HEK293 (cell line): ENCODE data around the gene F5.
"Not testable (repeated sequence)": the region's sequence is repeated elsewhere in the genome, so short reads cannot be mapped to it uniquely, and the experiment has no call there.

Experiments
- CTCF ChIA-PET: fragments of 350-600 bp; formaldehyde crosslinking; extraction: SDS; loops from one replicate; lab custom pipeline; 2021; ENCODE audit warnings: antibody characterized with exemption; lab: Yijun Ruan, JAX
- POLR2A ChIA-PET: fragments of 300-600 bp; formaldehyde crosslinking; extraction: SDS; loops from one replicate; lab custom pipeline; 2020; ENCODE audit warnings: antibody characterized with exemption, inconsistent platforms; lab: Yijun Ruan, JAX
- H3K27ac ChIP-seq: fragments of 200-500 bp; sonication (Bioruptor generic); 2 replicates; pipeline ENCODE4 v1.5.1; 2014; ENCODE audit warnings: low read depth, low read length, control low read depth, inconsistent platforms; ENCODE audit errors: extremely low read depth
- H3K36me3 ChIP-seq, 2 experiments: fragments of 200-500 bp in 1 of 2; sonication (Bioruptor generic) in 1 of 2; 1 replicate in 1 of 2; 2 replicates in 1 of 2; pipeline ENCODE4 v1.5.1; 2014 to 2017; ENCODE audit warnings: inconsistent platforms in 2 of 2, low read length in 2 of 2; ENCODE audit not compliant: control insufficient read depth in 2 of 2, insufficient read depth in 1 of 2
- H3K4me1 ChIP-seq: fragments of 200-500 bp; sonication (Bioruptor generic); 2 replicates; pipeline ENCODE4 v1.5.1; 2014; ENCODE audit warnings: mild to moderate bottlenecking, low read length, inconsistent platforms; ENCODE audit not compliant: control insufficient read depth, insufficient read depth
- H3K4me3 ChIP-seq: 2 replicates; pipeline ENCODE4 v1.5.1; 2011; ENCODE audit warnings: low read depth, mild to moderate bottlenecking, control low read depth, low read length, moderate library complexity
- H3K9me3 ChIP-seq: fragments of 200-500 bp; sonication (Bioruptor generic); 2 replicates; pipeline ENCODE4 v1.5.1; 2014; ENCODE audit warnings: low read depth, low read length, inconsistent platforms; ENCODE audit not compliant: control insufficient read depth, insufficient read depth
- GLIS1 ChIP-seq: fragments of 450-650 bp; formaldehyde crosslinking; IDR thresholded peaks from 2 replicates; pipeline ENCODE4 v1.5.1; 2016; ENCODE audit warnings: missing biosample characterization, missing genetic modification characterization
- KLF16 ChIP-seq: fragments of 450-650 bp; formaldehyde crosslinking; IDR thresholded peaks from 2 replicates; pipeline ENCODE4 v1.5.1; 2017; ENCODE audit warnings: missing biosample characterization, missing genetic modification characterization
- SCRT2 ChIP-seq: fragments of 450-650 bp; formaldehyde crosslinking; IDR thresholded peaks from 2 replicates; pipeline ENCODE4 v1.5.1; 2016; ENCODE audit warnings: missing biosample characterization, missing genetic modification characterization
- SETDB1 ChIP-seq: IDR thresholded peaks from one replicate; pipeline ENCODE4 v1.6.1; 2017; ENCODE audit warnings: mild to moderate bottlenecking, low read length, moderate library complexity, mixed read lengths; ENCODE audit not compliant: insufficient read length
- YY2 ChIP-seq: fragments of 450-650 bp; formaldehyde crosslinking; IDR thresholded peaks from 2 replicates; pipeline ENCODE4 v1.5.1; 2016; ENCODE audit warnings: missing biosample characterization, missing genetic modification characterization
- ZNF138 ChIP-seq: fragments of 450-650 bp; formaldehyde crosslinking; IDR thresholded peaks from 2 replicates; pipeline ENCODE4 v1.5.1; 2016; ENCODE audit warnings: missing biosample characterization, missing genetic modification characterization, borderline replicate concordance
- ZNF146 ChIP-seq: fragments of 450-650 bp; formaldehyde crosslinking; IDR thresholded peaks from 2 replicates; pipeline ENCODE4 v1.5.1; 2016; ENCODE audit warnings: missing biosample characterization, missing genetic modification characterization
- ZNF266 ChIP-seq: fragments of 450-650 bp; formaldehyde crosslinking; IDR thresholded peaks from 2 replicates; pipeline ENCODE4 v1.5.1; 2016; ENCODE audit warnings: missing biosample characterization, missing genetic modification characterization, low read depth
- ZNF274 ChIP-seq, 2 experiments: fragments of 200-500 bp in 1 of 2; fragments of 450-650 bp in 1 of 2; sonication (Bioruptor generic) in 1 of 2; formaldehyde crosslinking in 1 of 2; IDR thresholded peaks; 2 replicates each; pipeline versions ENCODE4 v1.5.1 to v1.6.1; 2014 to 2016; ENCODE audit warnings: borderline replicate concordance in 1 of 2, inconsistent platforms in 1 of 2, low read length in 1 of 2, missing biosample characterization in 1 of 2, missing genetic modification characterization in 1 of 2
- ZNF391 ChIP-seq: fragments of 450-650 bp; formaldehyde crosslinking; IDR thresholded peaks from 2 replicates; pipeline ENCODE4 v1.5.1; 2016; ENCODE audit warnings: low read depth, missing biosample characterization, missing genetic modification characterization, borderline replicate concordance
- ZNF416 ChIP-seq: fragments of 450-650 bp; formaldehyde crosslinking; IDR thresholded peaks from 2 replicates; pipeline ENCODE4 v1.5.1; 2016; ENCODE audit warnings: missing biosample characterization, missing genetic modification characterization
- ZNF423 ChIP-seq: fragments of 450-650 bp; formaldehyde crosslinking; IDR thresholded peaks from 2 replicates; pipeline ENCODE4 v1.5.1; 2016; ENCODE audit warnings: missing biosample characterization, missing genetic modification characterization
- ZNF48 ChIP-seq: fragments of 450-650 bp; formaldehyde crosslinking; IDR thresholded peaks from 2 replicates; pipeline ENCODE4 v1.5.1; 2016; ENCODE audit warnings: missing biosample characterization, missing genetic modification characterization
- ZNF558 ChIP-seq: fragments of 450-650 bp; formaldehyde crosslinking; IDR thresholded peaks from 2 replicates; pipeline ENCODE4 v1.5.1; 2016; ENCODE audit warnings: missing biosample characterization, missing genetic modification characterization
- ZNF623 ChIP-seq: fragments of 450-650 bp; formaldehyde crosslinking; IDR thresholded peaks from 2 replicates; pipeline ENCODE4 v1.5.1; 2016; ENCODE audit warnings: missing biosample characterization, missing genetic modification characterization
- ZNF624 ChIP-seq: fragments of 450-650 bp; formaldehyde crosslinking; IDR thresholded peaks from 2 replicates; pipeline ENCODE4 v1.5.1; 2017; ENCODE audit warnings: missing biosample characterization, missing genetic modification characterization
- ZNF707 ChIP-seq: fragments of 450-650 bp; formaldehyde crosslinking; IDR thresholded peaks from 2 replicates; pipeline ENCODE4 v1.5.1; 2016; ENCODE audit warnings: missing biosample characterization, missing genetic modification characterization
- ZNF768 ChIP-seq: fragments of 450-650 bp; formaldehyde crosslinking; IDR thresholded peaks from 2 replicates; pipeline ENCODE4 v1.5.1; 2018; ENCODE audit warnings: missing biosample characterization, mild to moderate bottlenecking, missing genetic modification characterization
- ZSCAN16 ChIP-seq: fragments of 450-650 bp; formaldehyde crosslinking; IDR thresholded peaks from 2 replicates; pipeline ENCODE4 v1.5.1; 2016; ENCODE audit warnings: missing biosample characterization, missing genetic modification characterization
- ZXDB ChIP-seq: fragments of 450-650 bp; formaldehyde crosslinking; IDR thresholded peaks from 2 replicates; pipeline ENCODE4 v1.5.1; 2016; ENCODE audit warnings: missing biosample characterization, missing genetic modification characterization
- TF ChIP-seq, protein P1 (sequence below): fragments of 450-650 bp; formaldehyde crosslinking; IDR thresholded peaks from 2 replicates; pipeline ENCODE4 v1.5.1; 2017; ENCODE audit warnings: missing biosample characterization, missing genetic modification characterization
- TF ChIP-seq, protein P2 (sequence below): fragments of 450-650 bp; formaldehyde crosslinking; IDR thresholded peaks from 2 replicates; pipeline ENCODE4 v1.5.1; 2016; ENCODE audit warnings: missing biosample characterization, missing genetic modification characterization, low read depth
- TF ChIP-seq, protein P3 (sequence below): fragments of 450-650 bp; formaldehyde crosslinking; IDR thresholded peaks from 2 replicates; pipeline ENCODE4 v1.5.1; 2016; ENCODE audit warnings: missing biosample characterization, missing genetic modification characterization

The F5 gene

DNA sequence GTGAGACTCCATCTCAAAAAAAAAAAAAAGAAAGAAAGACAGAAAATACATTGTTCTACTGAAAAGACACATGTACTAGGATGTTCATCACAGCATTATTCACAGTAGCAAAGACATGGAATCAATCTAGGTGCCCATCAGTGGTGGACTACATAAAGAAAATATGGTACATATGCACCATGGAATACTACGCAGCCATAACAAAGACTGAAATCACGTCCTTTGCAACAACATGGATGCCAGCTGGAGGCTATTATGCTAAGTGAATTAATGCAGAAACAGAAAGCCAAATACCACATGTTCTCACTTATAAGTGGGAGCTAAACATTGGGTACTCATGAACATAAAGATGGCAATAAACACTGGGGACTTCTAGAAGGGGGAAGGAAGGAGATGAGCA lies 51.6 kb downstream of the F5 start:
- ChIA-PET CTCF (no interaction called here), POLR2A (no interaction called here)
- Histone ChIP-seq H3K4me1 (no peaks in the 10 kb centered on the region), H3K27ac (no peak overlapping the region), H3K9me3 (no peaks in the 10 kb centered on the region), H3K36me3 (no peaks in the 10 kb centered on the region), H3K4me3 (no peak overlapping the region)
- TF ChIP-seq, protein P1, sequence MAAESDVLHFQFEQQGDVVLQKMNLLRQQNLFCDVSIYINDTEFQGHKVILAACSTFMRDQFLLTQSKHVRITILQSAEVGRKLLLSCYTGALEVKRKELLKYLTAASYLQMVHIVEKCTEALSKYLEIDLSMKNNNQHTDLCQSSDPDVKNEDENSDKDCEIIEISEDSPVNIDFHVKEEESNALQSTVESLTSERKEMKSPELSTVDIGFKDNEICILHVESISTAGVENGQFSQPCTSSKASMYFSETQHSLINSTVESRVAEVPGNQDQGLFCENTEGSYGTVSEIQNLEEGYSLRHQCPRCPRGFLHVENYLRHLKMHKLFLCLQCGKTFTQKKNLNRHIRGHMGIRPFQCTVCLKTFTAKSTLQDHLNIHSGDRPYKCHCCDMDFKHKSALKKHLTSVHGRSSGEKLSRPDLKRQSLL: no peak
- TF ChIP-seq ZSCAN16 (no peak), ZNF423 (tag by site-specific recombination) (no peak), ZNF624 (no peak), ZNF146 (peak; percentile 52; the same call in 1 of the 2 replicates)

DNA sequence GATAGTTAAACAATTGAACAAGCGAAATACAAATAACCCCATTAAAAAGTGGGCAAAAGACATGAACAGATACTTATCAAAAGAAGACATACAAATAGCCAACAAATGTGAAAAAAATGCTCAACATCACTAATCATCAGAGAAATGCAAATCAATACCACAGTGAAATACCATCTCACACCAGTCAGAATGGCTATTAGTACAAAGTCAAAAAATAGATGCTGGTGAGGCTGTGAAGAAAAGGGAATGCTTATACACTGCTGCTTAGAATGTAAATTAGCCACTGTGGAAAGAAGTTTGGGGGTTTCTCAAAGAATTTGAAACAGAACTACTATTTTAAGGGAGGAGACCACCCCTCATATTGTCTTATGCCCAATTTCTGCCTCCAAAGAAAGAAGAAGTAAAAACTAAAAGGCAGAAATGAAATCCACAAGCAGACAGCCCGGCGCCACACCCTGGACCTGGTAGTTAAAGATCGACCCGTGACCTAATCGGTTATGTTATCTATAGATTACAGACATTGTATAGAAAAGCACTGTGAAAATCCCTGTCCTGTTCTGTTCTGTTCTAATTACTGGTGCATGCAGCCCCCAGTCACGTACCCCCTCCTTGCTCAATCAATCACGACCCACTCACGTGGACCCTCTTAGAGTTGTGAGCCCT lies 52.6 kb downstream of the F5 start:
- H3K4me3 ChIP-seq, H3K27ac ChIP-seq, POLR2A ChIA-PET, H3K9me3 ChIP-seq, H3K4me1 ChIP-seq, H3K36me3 ChIP-seq, CTCF ChIA-PET: not testable (repeated sequence)

DNA sequence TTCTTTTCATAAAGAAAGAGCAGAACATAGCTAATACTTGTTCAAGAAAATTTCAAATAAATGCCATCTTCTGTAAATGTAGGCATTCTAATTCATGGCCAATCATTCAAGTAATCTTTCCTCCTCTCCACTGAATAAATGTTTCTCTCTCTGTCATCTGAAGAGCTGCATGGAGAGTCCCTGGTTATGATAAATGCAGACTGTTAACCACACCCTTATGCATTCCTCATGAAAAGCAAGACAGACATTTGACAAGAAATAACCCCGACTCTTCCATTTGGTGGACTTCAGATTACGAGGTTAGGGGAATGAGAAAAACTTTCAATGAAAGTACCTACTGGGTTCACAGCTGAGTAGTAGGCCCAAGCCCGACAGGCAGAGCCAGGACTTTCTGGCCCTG lies 55.8 kb downstream of the F5 start:
- CTCF ChIA-PET: interaction anchor here (0.6 kb wide), 1 partner anchor 1199 kb away, joined by 3 read pairs; no protein-coding TSS in a partner anchor
- POLR2A ChIA-PET: no interaction called here
- H3K36me3 ChIP-seq: no peaks in the 10 kb centered on the region

More for the DNA sequence above, 55.8 kb downstream of the F5 start:
- no peaks in the 10 kb centered on the region for H3K4me1 ChIP-seq
- TF ChIP-seq ZNF274 (IDR thresholded peaks at IDR 0.05; ENCODE audit: low read length) (no peak), ZNF274 (tag by site-specific recombination; IDR thresholded peaks at IDR 0.05; ENCODE audit: borderline replicate concordance) (no peak), KLF16 (tag by site-specific recombination) (no peak), ZNF707 (tag by site-specific recombination) (no peak), SCRT2 (tag by site-specific recombination) (no peak), ZNF623 (tag by site-specific recombination) (no peak), ZXDB (tag by site-specific recombination) (no peak), ZNF48 (no peak), ZNF768 (tag by site-specific recombination) (no peak), ZNF391 (tag by site-specific recombination) (no peak), ZNF138 (no peak), SETDB1 (no peak), ZNF416 (tag by site-specific recombination) (no peak), GLIS1 (no peak), YY2 (tag by site-specific recombination) (no peak), ZNF558 (tag by site-specific recombination) (no peak), ZNF266 (tag by site-specific recombination) (no peak)
- TF ChIP-seq, protein P2, sequence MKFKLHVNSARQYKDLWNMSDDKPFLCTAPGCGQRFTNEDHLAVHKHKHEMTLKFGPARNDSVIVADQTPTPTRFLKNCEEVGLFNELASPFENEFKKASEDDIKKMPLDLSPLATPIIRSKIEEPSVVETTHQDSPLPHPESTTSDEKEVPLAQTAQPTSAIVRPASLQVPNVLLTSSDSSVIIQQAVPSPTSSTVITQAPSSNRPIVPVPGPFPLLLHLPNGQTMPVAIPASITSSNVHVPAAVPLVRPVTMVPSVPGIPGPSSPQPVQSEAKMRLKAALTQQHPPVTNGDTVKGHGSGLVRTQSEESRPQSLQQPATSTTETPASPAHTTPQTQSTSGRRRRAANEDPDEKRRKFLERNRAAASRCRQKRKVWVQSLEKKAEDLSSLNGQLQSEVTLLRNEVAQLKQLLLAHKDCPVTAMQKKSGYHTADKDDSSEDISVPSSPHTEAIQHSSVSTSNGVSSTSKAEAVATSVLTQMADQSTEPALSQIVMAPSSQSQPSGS: no peak
- TF ChIP-seq, protein P3, sequence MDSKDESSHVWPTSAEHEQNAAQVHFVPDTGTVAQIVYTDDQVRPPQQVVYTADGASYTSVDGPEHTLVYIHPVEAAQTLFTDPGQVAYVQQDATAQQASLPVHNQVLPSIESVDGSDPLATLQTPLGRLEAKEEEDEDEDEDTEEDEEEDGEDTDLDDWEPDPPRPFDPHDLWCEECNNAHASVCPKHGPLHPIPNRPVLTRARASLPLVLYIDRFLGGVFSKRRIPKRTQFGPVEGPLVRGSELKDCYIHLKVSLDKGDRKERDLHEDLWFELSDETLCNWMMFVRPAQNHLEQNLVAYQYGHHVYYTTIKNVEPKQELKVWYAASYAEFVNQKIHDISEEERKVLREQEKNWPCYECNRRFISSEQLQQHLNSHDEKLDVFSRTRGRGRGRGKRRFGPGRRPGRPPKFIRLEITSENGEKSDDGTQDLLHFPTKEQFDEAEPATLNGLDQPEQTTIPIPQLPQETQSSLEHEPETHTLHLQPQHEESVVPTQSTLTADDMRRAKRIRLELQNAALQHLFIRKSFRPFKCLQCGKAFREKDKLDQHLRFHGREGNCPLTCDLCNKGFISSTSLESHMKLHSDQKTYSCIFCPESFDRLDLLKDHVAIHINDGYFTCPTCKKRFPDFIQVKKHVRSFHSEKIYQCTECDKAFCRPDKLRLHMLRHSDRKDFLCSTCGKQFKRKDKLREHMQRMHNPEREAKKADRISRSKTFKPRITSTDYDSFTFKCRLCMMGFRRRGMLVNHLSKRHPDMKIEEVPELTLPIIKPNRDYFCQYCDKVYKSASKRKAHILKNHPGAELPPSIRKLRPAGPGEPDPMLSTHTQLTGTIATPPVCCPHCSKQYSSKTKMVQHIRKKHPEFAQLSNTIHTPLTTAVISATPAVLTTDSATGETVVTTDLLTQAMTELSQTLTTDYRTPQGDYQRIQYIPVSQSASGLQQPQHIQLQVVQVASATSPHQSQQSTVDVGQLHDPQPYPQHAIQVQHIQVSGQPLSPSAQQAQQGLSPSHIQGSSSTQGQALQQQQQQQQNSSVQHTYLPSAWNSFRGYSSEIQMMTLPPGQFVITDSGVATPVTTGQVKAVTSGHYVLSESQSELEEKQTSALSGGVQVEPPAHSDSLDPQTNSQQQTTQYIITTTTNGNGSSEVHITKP: no peak
- no peaks in the 10 kb centered on the region for H3K9me3 ChIP-seq
- H3K4me3 ChIP-seq: no peak overlapping the region
- no peak overlapping the region for H3K27ac ChIP-seq
